ENCODE results near the gene PIGZ. TPM values are rescaled to one million over a fixed set of nuclear protein-coding genes. Genes with fewer than 3 reads are reported as not detected.

PIGZ gene
- total and polyA plus RNA-seq, 2 donors: 2.0 to 3.4 TPM

- H3K4me3 ChIP-seq (ENCODE audit: low read length in 2 of 2): peak overlapping the region in 1 of 2 donors; percentile 70
- peak in 5 of 9 donors; percentile 52 to 81 (median 69) for DNase-seq (ENCODE audit: low read depth in 6 of 9, low spot score in 9 of 9)
- H3K27ac ChIP-seq (ENCODE audit: low read depth in 1 of 2, low read length in 1 of 2): peak overlapping the region; percentile 74 to 75
- whole genome bisulfite sequencing: under 1% methylated on average over 113 of the region's 113 CpGs
- peaks cover 0 to 3% of the 10 kb centered on the region in 2 donors for H3K36me3 ChIP-seq (ENCODE audit: control insufficient read depth in 2 of 2, insufficient read depth in 2 of 2, low read length in 1 of 2)
- peaks cover 18 to 36% of the 10 kb centered on the region in 2 donors for H3K4me1 ChIP-seq (ENCODE audit: control insufficient read depth in 2 of 2, insufficient read depth in 2 of 2, low read length in 2 of 2)
- peaks cover 0 to 9% of the 10 kb centered on the region in 2 donors for H3K9me3 ChIP-seq (ENCODE audit: control insufficient read depth in 2 of 2, insufficient read depth in 1 of 2, low read length in 1 of 2)
- H3K27me3 ChIP-seq (ENCODE audit: control insufficient read depth in 2 of 2, insufficient read depth in 1 of 2, low read length in 1 of 2): peaks cover 0 to 9% of the 10 kb centered on the region in 2 donors
Observed at GRCh38 chr3:197002701-197003454, 34.2 kb upstream of the PIGZ start.

DNA sequence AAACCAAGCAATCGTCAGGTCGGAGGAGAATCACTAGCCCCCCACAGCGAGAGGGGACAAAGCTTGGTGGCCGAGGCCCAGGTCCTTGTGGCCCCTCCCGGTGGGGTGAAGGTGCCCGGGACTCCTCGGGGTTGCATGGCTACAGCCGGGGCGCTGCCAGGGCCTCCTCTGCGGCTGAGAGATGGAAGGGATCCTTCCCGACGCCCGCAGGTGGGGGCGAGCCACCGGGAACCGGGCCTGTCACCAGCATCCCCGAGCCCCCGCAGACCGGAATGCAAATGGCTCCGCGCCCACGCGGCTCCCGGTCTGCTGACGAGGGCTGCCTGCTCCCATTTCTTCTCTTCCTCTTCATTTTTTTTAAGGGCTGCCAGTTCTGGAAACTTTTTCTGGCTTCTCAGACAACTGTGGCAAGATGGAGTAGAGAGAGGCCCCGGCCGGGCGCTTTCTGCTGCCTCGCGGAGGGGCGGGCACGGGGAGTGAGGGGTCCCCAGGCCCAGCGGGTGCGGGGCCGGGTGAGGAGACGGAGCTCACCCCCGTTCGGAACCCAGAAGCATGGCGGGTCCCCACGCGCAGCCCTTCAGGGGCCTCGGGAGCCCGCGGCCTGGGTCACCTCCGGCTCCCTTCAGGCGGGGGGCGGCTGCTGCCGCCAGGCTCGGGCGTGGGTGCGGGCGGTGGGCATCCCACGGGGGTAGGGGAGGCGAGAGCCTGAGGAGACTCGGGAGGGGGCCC is 33.5 kb upstream of the PIGZ start:
- H3K27me3 ChIP-seq (ENCODE audit: control insufficient read depth in 2 of 2, insufficient read depth in 1 of 2, low read length in 1 of 2): peaks cover 0 to 9% of the 10 kb centered on the region in 2 donors
- H3K9me3 ChIP-seq (ENCODE audit: control insufficient read depth in 2 of 2, insufficient read depth in 1 of 2, low read length in 1 of 2): peaks cover 0 to 9% of the 10 kb centered on the region in 2 donors
- peak overlapping the region; percentile 13 to 70 for H3K4me3 ChIP-seq (ENCODE audit: low read length in 2 of 2)
- peaks cover 18 to 43% of the 10 kb centered on the region in 2 donors for H3K4me1 ChIP-seq (ENCODE audit: control insufficient read depth in 2 of 2, insufficient read depth in 2 of 2, low read length in 2 of 2)
- no peak for DNase-seq (ENCODE audit: low read depth in 6 of 9, low spot score in 9 of 9)
- 49% methylated on average over 55 of the region's 55 CpGs for WGBS
- H3K27ac ChIP-seq (ENCODE audit: low read depth in 1 of 2, low read length in 1 of 2): peak overlapping the region; percentile 74 to 75
- peaks cover 0 to 3% of the 10 kb centered on the region in 2 donors for H3K36me3 ChIP-seq (ENCODE audit: control insufficient read depth in 2 of 2, insufficient read depth in 2 of 2, low read length in 1 of 2)

DNA sequence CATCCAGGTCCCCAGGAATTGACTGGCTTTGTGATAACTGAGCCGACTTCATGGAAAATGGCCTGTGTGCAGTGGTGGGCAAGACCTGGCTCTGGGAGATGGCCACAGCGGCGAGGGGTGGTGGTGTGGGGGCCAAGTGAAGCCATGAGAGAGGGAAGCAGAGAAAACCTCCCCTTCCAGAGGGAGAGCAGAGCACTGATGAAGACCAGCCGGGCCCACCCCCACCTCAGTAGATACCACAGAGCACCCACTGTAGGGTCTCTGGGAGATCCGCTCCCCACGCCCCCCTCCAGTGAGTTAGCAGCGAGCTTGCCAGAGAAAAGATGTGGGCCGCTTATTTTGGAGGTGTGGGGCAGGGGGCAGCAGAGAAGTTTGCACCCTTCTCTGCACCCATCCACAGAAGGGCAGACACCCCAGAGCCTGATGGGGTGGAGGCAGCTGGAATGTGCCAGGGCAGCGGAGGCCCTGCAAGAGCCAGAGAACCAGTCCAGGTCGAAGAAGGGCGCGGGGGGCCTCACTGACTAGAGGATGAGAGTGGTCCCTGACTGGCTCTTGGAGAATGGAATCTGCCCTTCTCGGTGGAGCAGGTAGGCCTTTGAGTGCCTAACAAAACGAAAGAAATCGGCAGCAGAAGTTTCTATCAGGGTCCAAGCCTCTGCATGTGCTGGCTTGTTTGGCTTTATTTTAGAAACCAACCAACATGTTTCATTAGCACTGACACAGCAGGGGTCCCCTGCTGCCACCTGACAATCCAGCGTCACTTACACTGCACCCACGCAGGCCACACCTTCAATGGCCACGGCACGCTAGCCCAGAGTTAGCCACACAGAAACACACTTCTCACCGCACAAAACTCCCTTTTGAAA is 32.7 kb upstream of the PIGZ start:
- Histone ChIP-seq H3K27ac (ENCODE audit: low read depth in 1 of 2, low read length in 1 of 2) (peak overlapping the region; percentile 74 to 75), H3K36me3 (ENCODE audit: control insufficient read depth in 2 of 2, insufficient read depth in 2 of 2, low read length in 1 of 2) (peaks cover 0 to 3% of the 10 kb centered on the region in 2 donors), H3K27me3 (ENCODE audit: control insufficient read depth in 2 of 2, insufficient read depth in 1 of 2, low read length in 1 of 2) (peaks cover 0 to 9% of the 10 kb centered on the region in 2 donors), H3K9me3 (ENCODE audit: control insufficient read depth in 2 of 2, insufficient read depth in 1 of 2, low read length in 1 of 2) (peaks cover 0 to 9% of the 10 kb centered on the region in 2 donors), H3K4me1 (ENCODE audit: control insufficient read depth in 2 of 2, insufficient read depth in 2 of 2, low read length in 2 of 2) (peaks cover 24 to 51% of the 10 kb centered on the region in 2 donors), H3K4me3 (ENCODE audit: low read length in 2 of 2) (peak overlapping the region in 1 of 2 donors; percentile 13)
- 95% methylated on average over 20 of the region's 20 CpGs for WGBS
- DNase-seq (ENCODE audit: low read depth in 6 of 9, low spot score in 9 of 9): peak in 1 of 9 donors; percentile 35

DNA sequence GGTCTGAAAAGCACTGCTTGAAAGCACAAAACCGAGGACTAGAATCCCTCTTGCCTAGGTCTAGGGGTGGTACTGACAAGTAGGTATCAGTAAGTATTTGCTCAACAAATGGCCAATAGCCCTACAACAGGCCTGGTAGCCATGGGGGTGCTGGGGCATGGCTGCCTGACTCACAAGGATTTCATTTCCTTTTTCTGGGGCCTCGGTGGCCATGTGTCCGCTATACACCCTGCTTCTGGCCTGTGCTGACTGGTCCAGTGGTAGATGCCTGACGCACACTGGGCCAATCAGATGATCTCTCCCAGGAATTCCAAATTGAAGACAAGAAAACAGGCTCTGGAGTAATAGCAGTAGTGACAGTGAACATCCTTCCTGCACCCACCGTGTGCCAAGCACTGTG is 31.6 kb upstream of the PIGZ start:
- no peak for DNase-seq (ENCODE audit: low read depth in 6 of 9, low spot score in 9 of 9)
- peaks cover 0 to 9% of the 10 kb centered on the region in 2 donors for H3K27me3 ChIP-seq (ENCODE audit: control insufficient read depth in 2 of 2, insufficient read depth in 1 of 2, low read length in 1 of 2)
- no peak overlapping the region for H3K4me3 ChIP-seq (ENCODE audit: low read length in 2 of 2)
- WGBS: 96% methylated on average over 5 of the region's 5 CpGs
- H3K9me3 ChIP-seq (ENCODE audit: control insufficient read depth in 2 of 2, insufficient read depth in 1 of 2, low read length in 1 of 2): peaks cover 0 to 9% of the 10 kb centered on the region in 2 donors
- H3K27ac ChIP-seq (ENCODE audit: low read depth in 1 of 2, low read length in 1 of 2): no peak overlapping the region
- peaks cover 34 to 62% of the 10 kb centered on the region in 2 donors for H3K4me1 ChIP-seq (ENCODE audit: control insufficient read depth in 2 of 2, insufficient read depth in 2 of 2, low read length in 2 of 2)
- peaks cover 0 to 3% of the 10 kb centered on the region in 2 donors for H3K36me3 ChIP-seq (ENCODE audit: control insufficient read depth in 2 of 2, insufficient read depth in 2 of 2, low read length in 1 of 2)

DNA sequence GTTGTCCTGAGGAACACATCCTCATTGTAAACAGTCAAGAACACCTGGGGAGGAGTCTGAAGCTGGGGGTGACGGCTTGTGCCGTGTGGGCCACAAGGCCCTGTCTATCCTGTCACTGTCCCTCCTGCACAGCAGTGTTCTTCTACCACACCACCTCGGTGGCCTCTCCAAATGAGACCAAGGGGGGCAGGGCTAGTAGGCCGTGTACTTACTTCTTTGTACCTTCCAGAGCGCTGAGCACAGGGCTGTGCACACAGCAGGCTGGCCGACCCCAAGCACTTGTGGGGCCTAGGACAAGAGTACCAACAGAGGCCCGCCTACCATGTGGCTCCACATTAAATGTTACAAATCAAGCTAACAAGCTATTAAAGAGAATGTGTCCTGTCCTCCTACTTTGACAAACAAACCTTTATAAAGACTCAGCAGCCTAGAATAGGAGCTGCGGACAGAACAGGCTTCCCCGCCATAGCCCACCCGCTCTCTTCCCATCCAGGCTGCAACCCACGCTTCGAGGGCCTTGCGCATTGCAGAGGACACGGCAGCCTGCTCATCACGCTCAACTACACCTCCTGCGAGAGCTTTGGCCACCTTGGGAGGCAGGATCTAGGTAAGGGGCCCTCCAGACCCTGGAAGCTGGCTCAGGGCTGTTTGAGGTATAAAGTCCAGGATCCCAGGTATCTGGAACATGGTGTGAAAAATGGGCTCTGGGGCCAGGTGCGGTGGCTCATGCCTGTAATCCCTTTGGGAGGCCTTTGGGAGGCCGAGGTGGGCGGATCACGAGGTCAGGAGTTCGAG is 30.5 kb upstream of the PIGZ start:
- H3K36me3 ChIP-seq (ENCODE audit: control insufficient read depth in 2 of 2, insufficient read depth in 2 of 2, low read length in 1 of 2): peaks cover 0 to 3% of the 10 kb centered on the region in 2 donors
- WGBS: 93% methylated on average over 21 of the region's 21 CpGs

GRCh38 chr3:196997311-196997710 is 28.7 kb upstream of the PIGZ start:
- Histone ChIP-seq H3K27me3 (ENCODE audit: control insufficient read depth in 2 of 2, insufficient read depth in 1 of 2, low read length in 1 of 2) (no peaks in the 10 kb centered on the region), H3K4me3 (ENCODE audit: low read length in 2 of 2) (no peak overlapping the region), H3K36me3 (ENCODE audit: control insufficient read depth in 2 of 2, insufficient read depth in 2 of 2, low read length in 1 of 2) (peaks cover 0 to 3% of the 10 kb centered on the region in 2 donors), H3K27ac (ENCODE audit: low read depth in 1 of 2, low read length in 1 of 2) (peak overlapping the region in 1 of 2 donors; percentile 90), H3K4me1 (ENCODE audit: control insufficient read depth in 2 of 2, insufficient read depth in 2 of 2, low read length in 2 of 2) (peaks cover 26 to 58% of the 10 kb centered on the region in 2 donors), H3K9me3 (ENCODE audit: control insufficient read depth in 2 of 2, insufficient read depth in 1 of 2, low read length in 1 of 2) (peaks cover 0 to 9% of the 10 kb centered on the region in 2 donors)
- 98% methylated on average over 15 of the region's 15 CpGs for WGBS
- no peak for DNase-seq (ENCODE audit: low read depth in 6 of 9, low spot score in 9 of 9)

More for the DNA sequence above, 30.5 kb upstream of the PIGZ start:
- Histone ChIP-seq H3K4me1 (ENCODE audit: control insufficient read depth in 2 of 2, insufficient read depth in 2 of 2, low read length in 2 of 2) (peaks cover 31 to 62% of the 10 kb centered on the region in 2 donors), H3K27ac (ENCODE audit: low read depth in 1 of 2, low read length in 1 of 2) (no peak overlapping the region), H3K9me3 (ENCODE audit: control insufficient read depth in 2 of 2, insufficient read depth in 1 of 2, low read length in 1 of 2) (peaks cover 0 to 9% of the 10 kb centered on the region in 2 donors), H3K27me3 (ENCODE audit: control insufficient read depth in 2 of 2, insufficient read depth in 1 of 2, low read length in 1 of 2) (peaks cover 0 to 8% of the 10 kb centered on the region in 2 donors), H3K4me3 (ENCODE audit: low read length in 2 of 2) (no peak overlapping the region)
- DNase-seq (ENCODE audit: low read depth in 6 of 9, low spot score in 9 of 9): no peak

DNA sequence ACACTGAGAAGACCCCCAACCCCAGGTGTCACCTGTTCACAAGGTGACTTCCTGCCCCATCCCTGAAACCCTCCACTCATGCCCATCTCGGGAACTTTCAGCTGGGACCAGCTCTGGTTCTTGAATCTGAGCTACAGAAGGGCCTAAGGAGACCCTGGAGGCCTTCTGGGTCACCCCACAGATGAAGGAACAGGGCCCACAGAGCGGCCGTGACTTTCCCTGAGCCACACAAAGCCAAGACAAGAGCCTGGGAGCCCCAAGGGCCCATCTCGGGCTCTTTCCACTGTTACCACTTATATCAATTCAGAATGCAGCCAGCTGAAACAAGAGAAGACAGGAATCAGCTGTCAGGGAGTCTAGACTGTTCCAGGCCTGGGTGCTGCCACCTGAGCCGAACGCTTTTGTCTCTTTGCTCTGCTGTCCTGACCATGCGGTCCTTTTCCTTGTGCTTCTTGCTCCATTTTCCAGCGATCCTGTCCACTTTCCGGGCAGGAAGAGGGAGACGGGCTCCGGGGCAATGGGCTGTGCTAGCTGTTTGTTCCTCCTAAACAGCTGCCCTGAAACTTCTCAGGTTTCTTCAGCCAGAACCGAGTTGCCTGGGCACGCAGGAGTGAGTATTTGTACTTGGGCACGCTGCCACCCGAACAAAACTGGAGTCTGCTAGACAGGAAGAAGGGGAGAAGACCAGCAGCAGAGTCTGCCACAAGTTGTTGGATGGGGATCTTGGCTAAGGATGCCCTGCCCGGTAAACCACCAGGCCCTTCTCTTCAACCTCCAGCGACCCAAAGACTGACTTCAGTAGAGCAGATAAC is 28.0 kb upstream of the PIGZ start:
- peak in 1 of 9 donors; percentile 37 for DNase-seq (ENCODE audit: low read depth in 6 of 9, low spot score in 9 of 9)
- H3K4me3 ChIP-seq (ENCODE audit: low read length in 2 of 2): no peak overlapping the region
- H3K9me3 ChIP-seq (ENCODE audit: control insufficient read depth in 2 of 2, insufficient read depth in 1 of 2, low read length in 1 of 2): peaks cover 0 to 9% of the 10 kb centered on the region in 2 donors
- H3K36me3 ChIP-seq (ENCODE audit: control insufficient read depth in 2 of 2, insufficient read depth in 2 of 2, low read length in 1 of 2): peaks cover 0 to 3% of the 10 kb centered on the region in 2 donors
- peak overlapping the region in 1 of 2 donors; percentile 90 for H3K27ac ChIP-seq (ENCODE audit: low read depth in 1 of 2, low read length in 1 of 2)
- peaks cover 26 to 52% of the 10 kb centered on the region in 2 donors for H3K4me1 ChIP-seq (ENCODE audit: control insufficient read depth in 2 of 2, insufficient read depth in 2 of 2, low read length in 2 of 2)
- WGBS: 79% methylated on average over 17 of the region's 17 CpGs
- no peaks in the 10 kb centered on the region for H3K27me3 ChIP-seq (ENCODE audit: control insufficient read depth in 2 of 2, insufficient read depth in 1 of 2, low read length in 1 of 2)
